HepG2 (cell line): ENCODE measurements around the gene RBM12. TPM values are rescaled to one million over a fixed set of nuclear protein-coding genes. Genes with fewer than 3 reads are reported as not detected.

Experiments used
- FOXC1 ChIP-seq: sonication (generic); formaldehyde crosslinking; IDR thresholded peaks from 2 replicates; pipeline ENCODE4 v1.8.0; 2022; ENCODE audit warnings: mild to moderate bottlenecking, missing genetic modification reagents, borderline replicate concordance
- FOXK1 ChIP-seq: sonication (generic); formaldehyde crosslinking; IDR thresholded peaks from 2 replicates; pipeline ENCODE4 v1.4.0; 2020; ENCODE audit warnings: low read depth, missing genetic modification reagents, borderline replicate concordance
- GABPB1 ChIP-seq: IDR thresholded peaks from 2 replicates; pipeline ENCODE4 v1.6.1; 2016; ENCODE audit warnings: mild to moderate bottlenecking, missing genetic modification reagents, moderate library complexity, missing compliant biosample characterization
- IRF2 ChIP-seq: IDR thresholded peaks from 2 replicates; pipeline ENCODE4 v1.6.1; 2018; ENCODE audit warnings: missing genetic modification reagents, missing compliant biosample characterization
- MTA1 ChIP-seq: sonication (generic); formaldehyde crosslinking; IDR thresholded peaks from 2 replicates; pipeline ENCODE4 v1.4.0; 2020; ENCODE audit warnings: missing genetic modification reagents, mild to moderate bottlenecking, borderline replicate concordance
- RFX3 ChIP-seq: IDR thresholded peaks from 2 replicates; pipeline ENCODE4 v1.6.1; 2016; ENCODE audit warnings: missing biosample characterization, missing genetic modification reagents
- SRSF1 ChIP-seq: fragments of 200-400 bp; formaldehyde crosslinking; optimal IDR thresholded peaks from 2 replicates; pipeline ENCODE3; 2017; ENCODE audit warnings: mild to moderate bottlenecking, low read depth, low read length, moderate library complexity
- THYN1 ChIP-seq: sonication (generic); formaldehyde crosslinking; IDR thresholded peaks from 2 replicates; pipeline ENCODE4 v1.8.1; 2023; ENCODE audit warnings: low read depth, mild to moderate bottlenecking, moderate library complexity, missing genetic modification reagents, borderline replicate concordance
- ZNF136 ChIP-seq: sonication (generic); formaldehyde crosslinking; IDR thresholded peaks from 2 replicates; pipeline ENCODE4 v1.8.1; 2022; ENCODE audit warnings: low read depth, mild to moderate bottlenecking, moderate library complexity, missing genetic modification reagents
- ZNF564 ChIP-seq: sonication (generic); formaldehyde crosslinking; IDR thresholded peaks from 2 replicates; pipeline ENCODE4 v1.8.1; 2023; ENCODE audit warnings: mild to moderate bottlenecking, missing genetic modification reagents
- ZNF747 ChIP-seq: sonication (generic); formaldehyde crosslinking; IDR thresholded peaks from 2 replicates; pipeline ENCODE4 v1.8.1; 2023; ENCODE audit warnings: missing genetic modification reagents, mild to moderate bottlenecking, borderline replicate concordance
- ZNF781 ChIP-seq: sonication (generic); formaldehyde crosslinking; IDR thresholded peaks from 2 replicates; pipeline ENCODE4 v1.5.1; 2020; ENCODE audit warnings: borderline replicate concordance, mild to moderate bottlenecking, missing genetic modification reagents; ENCODE audit errors: not compliant biosample characterization
- ZSCAN9 ChIP-seq: IDR thresholded peaks from 2 replicates; pipeline ENCODE4 v1.6.1; 2016; ENCODE audit warnings: borderline replicate concordance
- polyA plus RNA-seq, 8 experiments: library from polyadenylated mRNA; depleted of rRNA in 3 of 8; stranded (reverse) in 7 of 8; unstranded in 1 of 8; fragments of >200 nt; fragmentation: Illumina TruSeq in 4 of 8; extraction: Trizol in 4 of 8; gene quantifications; 2 replicates each; pipeline versions ENCODE4 v1.2.1 to v1.2.3, GENCODE V29; 2011 to 2016; ENCODE audit warnings: low read depth in 4 of 8, missing spikeins in 1 of 8, mixed read lengths in 1 of 8; ENCODE audit not compliant: insufficient read depth in 1 of 8
- total RNA-seq, 5 experiments: library from RNA; depleted of rRNA; stranded (reverse); fragments of >200 nt; fragmentation: Illumina TruSeq; extraction: Trizol; gene quantifications; 2 replicates each; pipeline ENCODE4 v1.2.3, GENCODE V29; 2016; ENCODE audit warnings: low read depth in 1 of 5
- TF ChIP-seq, protein P1 (sequence below): sonication (generic); formaldehyde crosslinking; IDR thresholded peaks from 2 replicates; pipeline ENCODE4 v1.5.0; 2020; ENCODE audit warnings: mild to moderate bottlenecking, missing genetic modification reagents, borderline replicate concordance
- TF ChIP-seq, protein P2 (sequence below): sonication (generic); formaldehyde crosslinking; conservative IDR thresholded peaks from 2 replicates; pipeline ENCODE4 v1.4.0; 2020; ENCODE audit warnings: missing genetic modification reagents
- TF ChIP-seq, protein P3 (sequence below): sonication (generic); formaldehyde crosslinking; IDR thresholded peaks from 2 replicates; pipeline ENCODE4 v1.8.0; 2022; ENCODE audit warnings: mild to moderate bottlenecking, missing genetic modification reagents; ENCODE audit not compliant: insufficient replicate concordance

The RBM12 gene
- total and polyA plus RNA-seq, 2 of the 13 experiments (the other 11 are each of a cell fraction or from before 2014, with no cell fraction given): 97.9 to 104 TPM

DNA sequence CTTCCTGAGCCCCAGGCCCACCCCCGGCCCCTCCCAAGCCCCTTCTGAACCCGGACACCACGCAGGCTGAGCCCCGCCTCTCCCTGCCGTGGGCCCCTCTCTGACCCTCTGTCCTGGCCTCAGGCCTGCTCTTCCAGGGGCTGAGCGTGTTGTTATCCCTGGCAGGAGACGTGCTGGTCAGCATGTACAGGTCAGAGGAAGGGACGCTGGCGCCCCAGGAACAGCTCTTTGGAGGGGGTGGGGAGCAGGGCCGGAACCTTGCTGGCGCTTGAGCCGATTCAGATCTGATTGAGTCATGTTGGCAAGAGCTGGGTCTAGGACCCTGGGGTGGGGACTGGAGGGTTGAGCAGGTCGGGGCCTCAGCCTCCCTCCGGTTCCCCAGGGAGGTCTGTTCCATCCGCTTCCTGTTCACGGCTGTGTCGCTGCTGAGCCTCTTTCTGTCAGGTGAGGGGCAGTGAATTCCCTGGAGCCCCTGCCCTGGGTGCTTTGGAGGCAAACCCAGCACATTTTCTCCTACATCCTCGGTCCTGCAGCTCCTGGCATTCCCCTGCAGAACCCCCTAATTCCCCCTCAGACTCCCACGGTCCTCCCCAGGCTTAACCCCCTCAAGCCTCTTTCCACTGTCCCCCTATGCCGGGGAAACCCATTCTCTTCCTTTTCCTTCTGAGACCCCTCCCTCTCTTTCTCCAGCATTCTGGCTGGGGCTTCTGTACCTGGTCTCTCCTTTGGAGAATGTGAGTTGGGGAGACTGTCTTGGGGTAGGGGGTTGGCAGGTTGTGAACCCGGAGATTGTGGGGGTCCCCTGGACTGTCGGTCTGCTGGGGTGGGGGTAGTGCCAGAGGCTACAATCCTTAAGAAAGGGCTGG lies 47.1 kb downstream of the RBM12 start (continued):
- TF ChIP-seq, protein P1, sequence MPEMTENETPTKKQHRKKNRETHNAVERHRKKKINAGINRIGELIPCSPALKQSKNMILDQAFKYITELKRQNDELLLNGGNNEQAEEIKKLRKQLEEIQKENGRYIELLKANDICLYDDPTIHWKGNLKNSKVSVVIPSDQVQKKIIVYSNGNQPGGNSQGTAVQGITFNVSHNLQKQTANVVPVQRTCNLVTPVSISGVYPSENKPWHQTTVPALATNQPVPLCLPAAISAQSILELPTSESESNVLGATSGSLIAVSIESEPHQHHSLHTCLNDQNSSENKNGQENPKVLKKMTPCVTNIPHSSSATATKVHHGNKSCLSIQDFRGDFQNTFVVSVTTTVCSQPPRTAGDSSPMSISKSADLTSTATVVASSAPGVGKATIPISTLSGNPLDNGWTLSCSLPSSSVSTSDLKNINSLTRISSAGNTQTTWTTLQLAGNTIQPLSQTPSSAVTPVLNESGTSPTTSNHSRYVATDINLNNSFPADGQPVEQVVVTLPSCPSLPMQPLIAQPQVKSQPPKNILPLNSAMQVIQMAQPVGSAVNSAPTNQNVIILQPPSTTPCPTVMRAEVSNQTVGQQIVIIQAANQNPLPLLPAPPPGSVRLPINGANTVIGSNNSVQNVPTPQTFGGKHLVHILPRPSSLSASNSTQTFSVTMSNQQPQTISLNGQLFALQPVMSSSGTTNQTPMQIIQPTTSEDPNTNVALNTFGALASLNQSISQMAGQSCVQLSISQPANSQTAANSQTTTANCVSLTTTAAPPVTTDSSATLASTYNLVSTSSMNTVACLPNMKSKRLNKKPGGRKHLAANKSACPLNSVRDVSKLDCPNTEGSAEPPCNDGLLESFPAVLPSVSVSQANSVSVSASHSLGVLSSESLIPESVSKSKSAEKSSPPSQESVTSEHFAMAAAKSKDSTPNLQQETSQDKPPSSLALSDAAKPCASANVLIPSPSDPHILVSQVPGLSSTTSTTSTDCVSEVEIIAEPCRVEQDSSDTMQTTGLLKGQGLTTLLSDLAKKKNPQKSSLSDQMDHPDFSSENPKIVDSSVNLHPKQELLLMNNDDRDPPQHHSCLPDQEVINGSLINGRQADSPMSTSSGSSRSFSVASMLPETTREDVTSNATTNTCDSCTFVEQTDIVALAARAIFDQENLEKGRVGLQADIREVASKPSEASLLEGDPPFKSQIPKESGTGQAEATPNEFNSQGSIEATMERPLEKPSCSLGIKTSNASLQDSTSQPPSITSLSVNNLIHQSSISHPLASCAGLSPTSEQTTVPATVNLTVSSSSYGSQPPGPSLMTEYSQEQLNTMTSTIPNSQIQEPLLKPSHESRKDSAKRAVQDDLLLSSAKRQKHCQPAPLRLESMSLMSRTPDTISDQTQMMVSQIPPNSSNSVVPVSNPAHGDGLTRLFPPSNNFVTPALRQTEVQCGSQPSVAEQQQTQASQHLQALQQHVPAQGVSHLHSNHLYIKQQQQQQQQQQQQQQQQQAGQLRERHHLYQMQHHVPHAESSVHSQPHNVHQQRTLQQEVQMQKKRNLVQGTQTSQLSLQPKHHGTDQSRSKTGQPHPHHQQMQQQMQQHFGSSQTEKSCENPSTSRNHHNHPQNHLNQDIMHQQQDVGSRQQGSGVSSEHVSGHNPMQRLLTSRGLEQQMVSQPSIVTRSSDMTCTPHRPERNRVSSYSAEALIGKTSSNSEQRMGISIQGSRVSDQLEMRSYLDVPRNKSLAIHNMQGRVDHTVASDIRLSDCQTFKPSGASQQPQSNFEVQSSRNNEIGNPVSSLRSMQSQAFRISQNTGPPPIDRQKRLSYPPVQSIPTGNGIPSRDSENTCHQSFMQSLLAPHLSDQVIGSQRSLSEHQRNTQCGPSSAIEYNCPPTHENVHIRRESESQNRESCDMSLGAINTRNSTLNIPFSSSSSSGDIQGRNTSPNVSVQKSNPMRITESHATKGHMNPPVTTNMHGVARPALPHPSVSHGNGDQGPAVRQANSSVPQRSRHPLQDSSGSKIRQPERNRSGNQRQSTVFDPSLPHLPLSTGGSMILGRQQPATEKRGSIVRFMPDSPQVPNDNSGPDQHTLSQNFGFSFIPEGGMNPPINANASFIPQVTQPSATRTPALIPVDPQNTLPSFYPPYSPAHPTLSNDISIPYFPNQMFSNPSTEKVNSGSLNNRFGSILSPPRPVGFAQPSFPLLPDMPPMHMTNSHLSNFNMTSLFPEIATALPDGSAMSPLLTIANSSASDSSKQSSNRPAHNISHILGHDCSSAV (CRISPR knock-in tag): no peak
- TF ChIP-seq MTA1: no peak; the same call in 1 of the 2 replicates
- TF ChIP-seq, protein P2, sequence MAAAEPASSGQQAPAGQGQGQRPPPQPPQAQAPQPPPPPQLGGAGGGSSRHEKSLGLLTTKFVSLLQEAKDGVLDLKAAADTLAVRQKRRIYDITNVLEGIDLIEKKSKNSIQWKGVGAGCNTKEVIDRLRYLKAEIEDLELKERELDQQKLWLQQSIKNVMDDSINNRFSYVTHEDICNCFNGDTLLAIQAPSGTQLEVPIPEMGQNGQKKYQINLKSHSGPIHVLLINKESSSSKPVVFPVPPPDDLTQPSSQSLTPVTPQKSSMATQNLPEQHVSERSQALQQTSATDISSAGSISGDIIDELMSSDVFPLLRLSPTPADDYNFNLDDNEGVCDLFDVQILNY: peak; percentile 53; the same call in 1 of the 2 replicates
- TF ChIP-seq ZNF564 (CRISPR knock-in tag): peak; percentile 71
- TF ChIP-seq ZNF136 (CRISPR knock-in tag): peak; percentile 88
- TF ChIP-seq THYN1 (CRISPR knock-in tag): 0 out of 2 replicates have a peak, but pooled peaks have one; percentile 31
- no peak for TF ChIP-seq RFX3 (CRISPR knock-in tag)
- TF ChIP-seq ZNF781 (CRISPR knock-in tag): no peak
- TF ChIP-seq, protein P3, sequence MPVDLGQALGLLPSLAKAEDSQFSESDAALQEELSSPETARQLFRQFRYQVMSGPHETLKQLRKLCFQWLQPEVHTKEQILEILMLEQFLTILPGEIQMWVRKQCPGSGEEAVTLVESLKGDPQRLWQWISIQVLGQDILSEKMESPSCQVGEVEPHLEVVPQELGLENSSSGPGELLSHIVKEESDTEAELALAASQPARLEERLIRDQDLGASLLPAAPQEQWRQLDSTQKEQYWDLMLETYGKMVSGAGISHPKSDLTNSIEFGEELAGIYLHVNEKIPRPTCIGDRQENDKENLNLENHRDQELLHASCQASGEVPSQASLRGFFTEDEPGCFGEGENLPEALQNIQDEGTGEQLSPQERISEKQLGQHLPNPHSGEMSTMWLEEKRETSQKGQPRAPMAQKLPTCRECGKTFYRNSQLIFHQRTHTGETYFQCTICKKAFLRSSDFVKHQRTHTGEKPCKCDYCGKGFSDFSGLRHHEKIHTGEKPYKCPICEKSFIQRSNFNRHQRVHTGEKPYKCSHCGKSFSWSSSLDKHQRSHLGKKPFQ (CRISPR knock-in tag): no peak
- peak; percentile 22; the same call in 1 of the 2 replicates for TF ChIP-seq ZSCAN9
- no peak; the same call in 1 of the 2 replicates for TF ChIP-seq GABPB1 (CRISPR knock-in tag)
- TF ChIP-seq ZNF747 (CRISPR knock-in tag): peak; percentile 93
- TF ChIP-seq IRF2: peak; percentile 69
- TF ChIP-seq SRSF1: no peak
- peak; percentile 46; the same call in 1 of the 2 replicates for TF ChIP-seq FOXK1 (CRISPR knock-in tag)
- TF ChIP-seq FOXC1 (CRISPR knock-in tag): no peak
